GM18502 (cell line): ENCODE data around the gene DSTN.
A peak's percentile ranks its signal among the peaks of the same experiment; 100 is the strongest.

Source experiments
- ATAC-seq: cut with Tn5 transposase; IDR thresholded peaks from one replicate; pipeline ENCODE4 v1.9.1; 2021; ENCODE audit warnings: mild to moderate bottlenecking; ENCODE audit not compliant: unreplicated experiment, poor library complexity

DSTN gene

GRCh38 chr20:17569616-17570346, at the start of gene DSTN:
DSTN (plus strand) TSS chr20:17570075; CDS start chr20:17570209, 134 bp downstream.
- peak; percentile 87 for ATAC-seq

GRCh38 chr20:17520583-17520982, 49.3 kb upstream of the DSTN start:
- ATAC-seq: no peak

GRCh38 chr20:17522528-17522927, 47.3 kb upstream of the DSTN start:
- ATAC-seq: no peak

GRCh38 chr20:17523326-17523725, 46.5 kb upstream of the DSTN start:
- no peak for ATAC-seq

- no peak for ATAC-seq
Observed at GRCh38 chr20:17524560-17524959, 45.3 kb upstream of the DSTN start.

- no peak for ATAC-seq
Observed at GRCh38 chr20:17525132-17525531, 44.7 kb upstream of the DSTN start.

- ATAC-seq: peak; percentile 58
Observed at GRCh38 chr20:17525650-17526049, 44.2 kb upstream of the DSTN start.

GRCh38 chr20:17529586-17529985, 40.3 kb upstream of the DSTN start:
- ATAC-seq: no peak

GRCh38 chr20:17530153-17530552, 39.7 kb upstream of the DSTN start:
- ATAC-seq: no peak

GRCh38 chr20:17530716-17531664, 38.9 kb upstream of the DSTN start, which contains the start of gene BFSP1:
BFSP1 (minus strand) TSS chr20:17531379; CDS start chr20:17531329, 50 bp downstream.
- peak; percentile 69 for ATAC-seq

GRCh38 chr20:17531665-17532025, 38.2 kb upstream of the DSTN start:
- no peak for ATAC-seq

GRCh38 chr20:17533396-17533795, 36.5 kb upstream of the DSTN start:
- ATAC-seq: no peak

- ATAC-seq: no peak
Observed at GRCh38 chr20:17534077-17534476, 35.8 kb upstream of the DSTN start.

- ATAC-seq: peak; percentile 86
Observed at GRCh38 chr20:17536944-17537444, 32.9 kb upstream of the DSTN start.

GRCh38 chr20:17537959-17538358, 31.9 kb upstream of the DSTN start:
- ATAC-seq: no peak

GRCh38 chr20:17538517-17539170, 31.2 kb upstream of the DSTN start:
- ATAC-seq: peak; percentile 84

- no peak for ATAC-seq
Observed at GRCh38 chr20:17541596-17541995, 28.3 kb upstream of the DSTN start.

GRCh38 chr20:17541996-17542395, 27.9 kb upstream of the DSTN start:
- ATAC-seq: no peak

GRCh38 chr20:17542481-17542880, 27.4 kb upstream of the DSTN start:
- ATAC-seq: no peak

GRCh38 chr20:17542993-17543412, 26.9 kb upstream of the DSTN start:
- no peak for ATAC-seq
